ENCODE results near the gene C1QL2.

C1QL2 gene

DNA sequence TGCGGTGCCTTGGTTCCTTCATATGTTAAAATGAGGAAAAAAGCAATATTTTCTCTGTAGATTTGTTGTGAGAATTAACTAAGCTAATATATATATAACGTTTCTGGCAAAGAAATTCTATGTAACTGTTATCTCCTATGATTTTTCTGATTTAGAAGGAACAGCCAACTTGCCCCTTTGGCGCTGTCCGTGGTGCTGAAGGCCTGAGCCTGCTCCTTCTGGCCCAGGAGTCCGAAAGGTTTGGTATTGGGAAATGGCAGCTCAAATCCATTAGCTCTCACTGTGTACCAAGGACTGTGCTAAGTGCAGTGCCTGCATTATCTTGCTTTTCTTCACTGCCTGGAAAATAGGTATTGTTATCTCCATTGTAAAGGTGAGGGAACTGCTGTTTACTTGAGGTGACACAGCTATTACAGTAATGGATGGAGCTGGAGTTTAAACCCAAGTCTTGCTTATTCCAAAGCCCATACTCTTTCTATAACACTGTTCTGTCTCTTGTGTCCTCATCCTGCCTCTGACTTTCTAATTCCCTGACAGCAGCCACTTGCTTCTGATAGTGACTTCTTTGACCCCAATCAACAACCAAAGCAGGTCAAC is 52.2 kb downstream of the C1QL2 start:
- DNase-seq (ENCODE audit: low read depth in 2 of 2) = no peak
